ENCODE results near the gene ERAS. TPM values are rescaled to one million over a fixed set of nuclear protein-coding genes. Genes with fewer than 3 reads are reported as not detected.
A peak's percentile ranks its signal among the peaks of the same experiment; 100 is the strongest.

Gene ERAS
- total RNA-seq, 4 donors from 2014 or later, result not detected

DNA sequence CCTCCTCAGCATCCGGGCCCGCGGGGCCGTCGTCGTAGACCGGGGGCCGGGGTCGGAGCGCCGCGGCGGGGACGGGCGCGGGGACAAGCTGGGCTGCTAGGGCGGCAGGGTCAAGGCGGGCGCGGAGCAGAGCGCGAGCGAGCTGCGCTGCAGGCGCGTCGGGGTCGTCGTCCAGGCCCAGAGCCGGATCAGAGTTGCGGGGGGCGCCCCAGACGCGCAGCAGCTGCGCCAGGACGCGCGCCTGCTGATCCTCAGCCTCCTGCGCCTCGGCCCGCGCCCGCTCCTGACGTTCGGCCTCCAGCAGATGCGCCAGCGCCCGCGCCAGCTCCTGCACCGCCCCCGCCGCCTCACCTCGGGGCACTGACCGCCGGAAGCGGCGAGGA is 5.6 kb downstream of the ERAS start:
- no peak overlapping the region for H3K27ac ChIP-seq
- 38% methylated on average over 53 of the region's 57 CpGs; no CpG with 5 or more reads in 1 of the 2 donors for WGBS, 2 donors
- TF ChIP-seq, protein P1, sequence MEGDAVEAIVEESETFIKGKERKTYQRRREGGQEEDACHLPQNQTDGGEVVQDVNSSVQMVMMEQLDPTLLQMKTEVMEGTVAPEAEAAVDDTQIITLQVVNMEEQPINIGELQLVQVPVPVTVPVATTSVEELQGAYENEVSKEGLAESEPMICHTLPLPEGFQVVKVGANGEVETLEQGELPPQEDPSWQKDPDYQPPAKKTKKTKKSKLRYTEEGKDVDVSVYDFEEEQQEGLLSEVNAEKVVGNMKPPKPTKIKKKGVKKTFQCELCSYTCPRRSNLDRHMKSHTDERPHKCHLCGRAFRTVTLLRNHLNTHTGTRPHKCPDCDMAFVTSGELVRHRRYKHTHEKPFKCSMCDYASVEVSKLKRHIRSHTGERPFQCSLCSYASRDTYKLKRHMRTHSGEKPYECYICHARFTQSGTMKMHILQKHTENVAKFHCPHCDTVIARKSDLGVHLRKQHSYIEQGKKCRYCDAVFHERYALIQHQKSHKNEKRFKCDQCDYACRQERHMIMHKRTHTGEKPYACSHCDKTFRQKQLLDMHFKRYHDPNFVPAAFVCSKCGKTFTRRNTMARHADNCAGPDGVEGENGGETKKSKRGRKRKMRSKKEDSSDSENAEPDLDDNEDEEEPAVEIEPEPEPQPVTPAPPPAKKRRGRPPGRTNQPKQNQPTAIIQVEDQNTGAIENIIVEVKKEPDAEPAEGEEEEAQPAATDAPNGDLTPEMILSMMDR (IDR thresholded peaks at IDR 0.05), result no peak
- TF ChIP-seq POLR2A (IDR thresholded peaks at IDR 0.05) (no peak), EP300 (IDR thresholded peaks at IDR 0.05) (no peak)
- peaks cover 0 to 15% (median 2%) of the 10 kb centered on the region in 4 donors for H3K4me1 ChIP-seq
- peaks cover 0 to 53% of the 10 kb centered on the region in 2 donors for H3K27me3 ChIP-seq
- DNase-seq (ENCODE audit: low spot score in 2 of 2), result no peak
- H3K9me3 ChIP-seq, result no peaks in the 10 kb centered on the region
- peaks cover 0 to 6% (median 0%) of the 10 kb centered on the region in 3 donors for H3K36me3 ChIP-seq
- H3K4me3 ChIP-seq, result peak overlapping the region in 1 of 4 donors; percentile 21

DNA sequence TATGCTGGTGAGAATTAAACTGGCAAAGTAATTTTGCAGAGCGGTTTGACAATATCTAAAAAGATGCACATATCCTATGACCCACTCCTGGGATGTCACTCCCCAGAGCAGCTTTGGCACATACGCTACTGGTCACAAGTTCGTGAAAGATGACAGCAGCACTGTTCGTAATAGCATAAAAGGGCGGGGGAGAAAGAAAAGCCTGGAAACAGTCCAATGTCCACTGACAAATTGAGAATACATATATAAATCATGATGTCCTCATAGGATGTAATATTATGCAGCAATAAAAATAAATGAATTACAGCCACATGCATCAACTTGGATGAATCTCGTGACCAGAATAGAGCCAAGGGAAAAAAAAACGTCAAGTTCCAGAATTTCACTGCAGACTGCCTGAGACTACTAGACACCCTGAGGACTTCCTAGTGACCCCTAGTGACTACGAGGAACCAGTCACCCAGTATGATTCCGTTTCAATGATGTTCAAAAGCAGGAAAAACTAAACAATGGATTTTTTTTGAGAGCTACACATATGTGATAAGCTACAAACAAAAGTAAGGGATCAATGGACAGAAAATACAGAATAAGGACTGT is 7.3 kb downstream of the ERAS start:
- DNase-seq (ENCODE audit: low spot score in 2 of 2), result no peak
- Histone ChIP-seq H3K27ac (no peak overlapping the region), H3K9me3 (no peaks in the 10 kb centered on the region), H3K4me3 (no peak overlapping the region), H3K36me3 (no peaks in the 10 kb centered on the region), H3K27me3 (peaks cover 0 to 53% of the 10 kb centered on the region in 2 donors), H3K4me1 (peaks cover 0 to 15% (median 2%) of the 10 kb centered on the region in 4 donors)
- WGBS, 2 donors, result 30 to 55% methylated on average over 9 of the region's 9 CpGs
- TF ChIP-seq POLR2A (IDR thresholded peaks at IDR 0.05) (no peak), EP300 (IDR thresholded peaks at IDR 0.05) (no peak)
- TF ChIP-seq, protein P1 (IDR thresholded peaks at IDR 0.05), result no peak

DNA sequence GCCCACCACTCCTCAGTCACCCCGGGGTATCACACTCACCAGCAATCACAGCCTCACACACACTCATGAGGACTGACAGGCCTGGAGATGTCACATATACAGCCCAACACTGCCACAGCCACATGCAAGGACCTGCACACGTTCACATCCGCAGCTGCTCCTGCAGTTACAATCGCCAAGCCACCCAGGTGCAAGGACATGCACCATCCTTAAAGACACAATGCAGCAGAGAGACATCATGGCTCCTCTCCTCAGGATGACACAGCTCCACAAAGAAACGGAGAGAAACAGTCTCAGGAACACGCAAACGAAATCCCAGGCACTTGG is 8.0 kb downstream of the ERAS start:
- no peak for DNase-seq (ENCODE audit: low spot score in 2 of 2)
- TF ChIP-seq EP300 (IDR thresholded peaks at IDR 0.05), result no peak
- no peak for TF ChIP-seq POLR2A (IDR thresholded peaks at IDR 0.05)
- TF ChIP-seq, protein P1 (IDR thresholded peaks at IDR 0.05), result no peak
- 52% methylated on average over 7 of the region's 7 CpGs; no CpG with 5 or more reads in 1 of the 2 donors for WGBS, 2 donors

DNA sequence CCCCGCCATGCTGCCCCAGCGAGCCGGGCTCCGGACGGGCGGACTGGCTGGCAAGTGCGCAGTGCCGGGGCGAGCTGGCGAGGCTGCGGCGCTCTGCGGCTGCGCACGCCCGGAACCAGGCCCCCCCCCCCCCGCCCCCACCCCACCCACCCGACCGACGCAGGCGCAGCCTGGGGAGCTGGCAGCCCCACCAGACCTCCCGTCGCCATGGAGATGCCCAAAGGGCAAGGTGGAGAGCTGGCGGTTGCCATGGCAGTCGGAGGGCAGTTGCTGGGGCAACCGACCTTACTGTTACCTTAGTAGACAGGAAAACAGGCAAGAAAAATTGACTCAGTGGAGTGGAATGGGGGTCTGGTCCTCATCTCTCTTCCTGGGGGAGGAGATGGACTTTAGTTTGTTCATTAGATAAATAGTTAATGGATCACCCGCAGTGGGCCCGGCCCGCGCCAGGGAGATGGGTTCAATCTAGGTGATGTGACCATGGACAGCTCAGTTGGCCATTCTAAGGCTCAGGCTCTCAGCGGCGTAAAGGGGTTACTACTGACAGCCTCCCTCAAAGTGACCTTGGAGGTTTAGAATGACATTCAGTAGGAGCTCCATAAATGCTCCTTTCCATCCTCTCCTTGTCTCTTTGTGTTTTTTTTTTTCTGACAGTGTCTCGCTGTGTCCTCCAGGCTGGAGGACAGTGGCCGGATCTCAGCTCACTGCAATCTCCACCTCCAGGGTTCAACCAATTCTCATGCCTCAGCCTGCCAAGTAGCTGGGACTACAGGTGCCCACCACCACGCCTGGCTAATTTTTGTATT is 9.4 kb downstream of the ERAS start, which contains the start of gene PCSK1N:
TSS of gene PCSK1N (minus strand) at position 87 of the 806 bp plus-strand sequence. CDS start at position 9, 78 bp downstream.
- Histone ChIP-seq H3K4me3 (peak within 1 kb of the TSS in 1 of 4 donors; percentile 43), H3K4me1 (peaks cover 0 to 15% (median 2%) of the 10 kb centered on the region in 4 donors), H3K27me3 (peaks cover 0 to 50% of the 10 kb centered on the region in 2 donors), H3K36me3 (no peaks in the 10 kb centered on the region), H3K9me3 (no peaks in the 10 kb centered on the region), H3K27ac (no peak within 1 kb of the TSS)
- WGBS, 2 donors, result 56 to 57% methylated on average over 4 to 14 of the region's 35 CpGs
- TF ChIP-seq POLR2A (IDR thresholded peaks at IDR 0.05) (no peak), EP300 (IDR thresholded peaks at IDR 0.05) (no peak)
- TF ChIP-seq, protein P1 (IDR thresholded peaks at IDR 0.05), result no peak
- DNase-seq (ENCODE audit: low spot score in 2 of 2), result no peak

More for the DNA sequence above, 8.0 kb downstream of the ERAS start:
- H3K4me1 ChIP-seq, result peaks cover 0 to 15% (median 2%) of the 10 kb centered on the region in 4 donors
- H3K4me3 ChIP-seq, result no peak overlapping the region
- H3K36me3 ChIP-seq, result no peaks in the 10 kb centered on the region
- no peak overlapping the region for H3K27ac ChIP-seq
- H3K27me3 ChIP-seq, result peaks cover 0 to 53% of the 10 kb centered on the region in 2 donors
- H3K9me3 ChIP-seq, result no peaks in the 10 kb centered on the region

DNA sequence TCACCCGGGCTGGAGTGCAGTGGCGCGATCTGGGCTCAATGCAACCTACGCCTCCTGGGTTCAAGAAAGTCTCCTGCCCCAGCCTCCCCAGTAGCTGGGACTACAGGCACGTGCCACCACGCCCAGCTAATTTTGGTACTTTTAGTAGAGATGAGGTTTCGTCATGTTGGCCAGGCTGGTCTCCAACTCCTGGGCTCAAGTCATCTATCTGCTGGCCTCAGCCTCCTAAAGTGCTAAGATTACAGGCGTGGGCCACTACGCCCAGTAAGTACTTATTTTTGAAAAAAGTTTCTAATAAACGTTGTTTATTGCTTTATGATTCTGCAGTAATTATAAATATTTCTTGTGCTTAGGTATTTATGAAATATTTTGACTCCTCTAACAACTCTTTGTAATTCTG is 13.4 kb downstream of the ERAS start:
- H3K36me3 ChIP-seq, result no peaks in the 10 kb centered on the region
- no peak overlapping the region for H3K27ac ChIP-seq
- peaks cover 0 to 7% (median 2%) of the 10 kb centered on the region in 4 donors for H3K4me1 ChIP-seq
- H3K27me3 ChIP-seq, result peaks cover 0 to 14% of the 10 kb centered on the region in 2 donors
- TF ChIP-seq POLR2A (IDR thresholded peaks at IDR 0.05), result no peak
- no peak for TF ChIP-seq EP300 (IDR thresholded peaks at IDR 0.05)
- TF ChIP-seq, protein P1 (IDR thresholded peaks at IDR 0.05), result no peak
- 85 to 88% methylated on average over 10 of the region's 10 CpGs for WGBS, 2 donors
- H3K9me3 ChIP-seq, result no peaks in the 10 kb centered on the region
- DNase-seq (ENCODE audit: low spot score in 2 of 2), result no peak
- H3K4me3 ChIP-seq, result no peak overlapping the region
